AG04449 (cell line): ENCODE data around the gene KLHL29.

Experiments
- CTCF ChIA-PET: fragments of 350-600 bp; formaldehyde crosslinking; extraction: SDS; loops from one replicate; lab custom pipeline; 2021; ENCODE audit warnings: antibody characterized with exemption; lab: Yijun Ruan, JAX
- POLR2A ChIA-PET: fragments of 400-600, 350-600 bp; formaldehyde crosslinking; extraction: SDS; loops from one replicate; lab custom pipeline; 2020; ENCODE audit warnings: antibody characterized with exemption, inconsistent platforms; lab: Yijun Ruan, JAX
- DNase-seq: peaks from one replicate; pipeline ENCODE4 v3.0.0-alpha.2; 2010; ENCODE audit warnings: low read depth, low spot score
- H3K4me3 ChIP-seq: 2 replicates; pipeline ENCODE4 v1.5.1; 2011; ENCODE audit warnings: low read depth, mild to moderate bottlenecking, control low read depth, low read length
- CTCF ChIP-seq: IDR thresholded peaks from one replicate; pipeline ENCODE4 v1.5.1; 2011; ENCODE audit warnings: mild to moderate bottlenecking, moderate library complexity, low read length, control low read depth, inconsistent platforms; ENCODE audit not compliant: insufficient read depth; ENCODE audit errors: missing control alignments

The KLHL29 gene

GRCh38 chr2:23530909-23531276, 145.9 kb downstream of the KLHL29 start:
- no peak overlapping the region for H3K4me3 ChIP-seq
- DNase-seq = no peak
- POLR2A ChIA-PET = no interaction called here
- CTCF ChIA-PET = interaction anchor here (2.0 kb wide), 1 partner anchor 11 kb away, joined by 4 read pairs; no protein-coding TSS in a partner anchor
- TF ChIP-seq CTCF = no peak

DNA sequence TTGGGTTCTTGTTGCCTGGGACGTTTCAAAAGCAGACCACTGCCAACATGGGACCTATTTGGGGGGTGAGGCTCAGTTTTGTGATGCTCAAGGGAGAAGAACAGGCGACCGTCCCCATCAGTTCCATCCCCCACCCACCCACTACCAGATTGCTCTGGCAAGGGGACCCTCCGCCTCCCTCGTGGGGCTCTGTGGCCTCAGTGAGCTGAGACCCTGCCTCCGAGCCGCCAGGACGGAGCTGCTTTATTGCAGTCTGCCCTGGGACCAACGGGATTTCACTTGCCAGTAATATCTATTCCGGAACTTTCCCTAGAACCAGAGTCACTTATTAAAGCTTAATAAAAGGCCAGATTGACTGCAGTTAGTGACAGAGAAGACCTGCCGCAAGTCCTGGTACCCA, 146.3 kb downstream of the KLHL29 start:
- DNase-seq = no peak
- POLR2A ChIA-PET = no interaction called here
- H3K4me3 ChIP-seq = no peak overlapping the region
- CTCF ChIA-PET = interaction anchor here (2.0 kb wide), 1 partner anchor 11 kb away, joined by 4 read pairs; no protein-coding TSS in a partner anchor
- TF ChIP-seq CTCF = no peak

DNA sequence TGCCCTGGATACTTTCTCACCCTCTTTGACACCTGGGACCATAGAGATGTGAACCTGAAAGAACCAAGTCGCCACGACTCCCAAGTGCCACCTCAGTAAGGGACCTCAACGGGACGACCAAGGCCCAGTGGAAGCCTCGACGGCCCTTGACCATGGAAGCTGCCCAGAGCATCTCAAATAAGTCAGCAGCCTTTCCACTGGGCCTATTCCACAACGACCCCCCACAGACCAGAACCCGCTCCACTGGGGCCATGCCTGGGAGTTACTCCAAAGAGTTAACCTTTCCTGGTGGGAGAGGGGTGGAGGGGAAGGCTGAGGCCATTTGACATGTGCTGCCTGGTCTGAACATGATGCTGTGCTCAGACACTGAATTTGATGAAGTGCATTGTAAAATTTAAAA, 146.9 kb downstream of the KLHL29 start:
- CTCF ChIA-PET = interaction anchor here (1.3 to 2.0 kb wide), 2 partner anchors 10 to 39 kb away, joined by 3 to 4 read pairs; no protein-coding TSS in a partner anchor
- POLR2A ChIA-PET = no interaction called here
- no peak overlapping the region for H3K4me3 ChIP-seq
- no peak for DNase-seq
- no peak for TF ChIP-seq CTCF

GRCh38 chr2:23532391-23533337, 147.7 kb downstream of the KLHL29 start:
- CTCF ChIA-PET = interaction anchor here (1.3 to 2.0 kb wide), 2 partner anchors 9 to 39 kb away, joined by 3 to 4 read pairs; no protein-coding TSS in a partner anchor
- no peak for DNase-seq
- H3K4me3 ChIP-seq = peak overlapping the region; percentile 12; the same call in 1 of the 2 replicates
- POLR2A ChIA-PET = no interaction called here
- TF ChIP-seq CTCF = no peak

GRCh38 chr2:23533338-23533695, 148.3 kb downstream of the KLHL29 start:
- no peak overlapping the region for H3K4me3 ChIP-seq
- no peak for TF ChIP-seq CTCF
- POLR2A ChIA-PET = no interaction called here
- CTCF ChIA-PET = no interaction called here
- no peak for DNase-seq

- DNase-seq = no peak
- POLR2A ChIA-PET = no interaction called here
- H3K4me3 ChIP-seq = no peak overlapping the region
- CTCF ChIA-PET = no interaction called here
- no peak for TF ChIP-seq CTCF
These were observed 149.8 kb downstream of the KLHL29 start for GRCh38 chr2:23534771-23535170.
